ENCODE measurements around the gene KDM1B.

KDM1B gene

GRCh38 chr6:18177286-18177965 is 22.2 kb downstream of the KDM1B start:
- H3K36me3 ChIP-seq = peaks cover 19 to 91% (median 59%) of the 10 kb centered on the region in 11 experiments; a peak in 21 of 22 replicates
- no peak overlapping the region for H3K9ac ChIP-seq
- peaks cover 0 to 24% (median 20%) of the 10 kb centered on the region in 11 experiments; a peak in 15 of 22 replicates for H3K9me3 ChIP-seq (replicated peaks in 1 of 11)
- no peak overlapping the region for H3K4me3 ChIP-seq
- no peaks in the 10 kb centered on the region; a peak in 1 of 22 replicates for H4K20me1 ChIP-seq
- peak overlapping the region in 3 of 11 experiments; percentile 22 to 58 (median 46); a peak in 5 of 22 replicates for H3K4me2 ChIP-seq
- H3K27ac ChIP-seq = peak overlapping the region in 1 of 11 experiments; percentile 40; a peak in 2 of 22 replicates
- TF ChIP-seq Cebpa-rat (IDR thresholded peaks at IDR 0.05) = no peak
- peaks cover 0 to 53% (median 5%) of the 10 kb centered on the region in 10 experiments; a peak in 10 of 20 replicates for H3K4me1 ChIP-seq
- no peaks in the 10 kb centered on the region for H3K27me3 ChIP-seq

- Histone ChIP-seq H3K4me1 (peaks cover 0 to 53% (median 5%) of the 10 kb centered on the region in 10 experiments; a peak in 10 of 20 replicates), H3K27me3 (no peaks in the 10 kb centered on the region), H3K9me3 (replicated peaks in 1 of 11) (peaks cover 0 to 24% (median 20%) of the 10 kb centered on the region in 11 experiments; a peak in 15 of 22 replicates), H3K36me3 (peaks cover 11 to 94% (median 50%) of the 10 kb centered on the region in 11 experiments; a peak in 21 of 22 replicates), H3K4me3 (no peak overlapping the region), H3K4me2 (peak overlapping the region in 3 of 11 experiments; percentile 56 to 84 (median 73); a peak in 6 of 22 replicates), H3K27ac (peak overlapping the region in 3 of 11 experiments; percentile 48 to 70 (median 55); a peak in 5 of 22 replicates), H4K20me1 (no peaks in the 10 kb centered on the region; a peak in 1 of 22 replicates), H3K9ac (peak overlapping the region in 1 of 11 experiments; percentile 63; a peak in 1 of 22 replicates)
- TF ChIP-seq Cebpa-rat (IDR thresholded peaks at IDR 0.05) = no peak
Measured at GRCh38 chr6:18178960-18179615, 23.9 kb downstream of the KDM1B start.

GRCh38 chr6:18179770-18180356 is 24.6 kb downstream of the KDM1B start:
- Histone ChIP-seq H3K36me3 (peaks cover 4 to 94% (median 44%) of the 10 kb centered on the region in 11 experiments; a peak in 21 of 22 replicates), H4K20me1 (no peaks in the 10 kb centered on the region; a peak in 1 of 22 replicates), H3K27me3 (no peaks in the 10 kb centered on the region), H3K4me3 (no peak overlapping the region), H3K4me2 (peak overlapping the region in 5 of 11 experiments; percentile 23 to 84 (median 56); a peak in 9 of 22 replicates), H3K9ac (peak overlapping the region in 2 of 11 experiments; percentile 51 to 63; a peak in 2 of 22 replicates), H3K27ac (peak overlapping the region in 3 of 11 experiments; percentile 48 to 70 (median 55); a peak in 5 of 22 replicates), H3K4me1 (peaks cover 0 to 53% (median 5%) of the 10 kb centered on the region in 10 experiments; a peak in 10 of 20 replicates), H3K9me3 (replicated peaks in 1 of 11) (peaks cover 0 to 18% (median 14%) of the 10 kb centered on the region in 11 experiments; a peak in 14 of 22 replicates)
- TF ChIP-seq Cebpa-rat (IDR thresholded peaks at IDR 0.05) = no peak

- peaks cover 18 to 69% (median 27%) of the 10 kb centered on the region in 10 experiments for H3K4me1 ChIP-seq
- H3K4me3 ChIP-seq = no peak overlapping the region
- no peak for TF ChIP-seq Cebpa-rat (IDR thresholded peaks at IDR 0.05)
- peaks cover 0 to 3% (median 0%) of the 10 kb centered on the region in 11 experiments; a peak in 1 of 22 replicates for H3K9me3 ChIP-seq (replicated peaks in 1 of 11)
- no peaks in the 10 kb centered on the region; a peak in 2 of 22 replicates for H4K20me1 ChIP-seq
- no peak overlapping the region for H3K27ac ChIP-seq
- H3K9ac ChIP-seq = no peak overlapping the region
- H3K36me3 ChIP-seq = peaks cover 0 to 84% (median 35%) of the 10 kb centered on the region in 11 experiments; a peak in 20 of 22 replicates
- no peaks in the 10 kb centered on the region for H3K27me3 ChIP-seq
- H3K4me2 ChIP-seq = no peak overlapping the region
Measured at GRCh38 chr6:18182568-18182967, 27.3 kb downstream of the KDM1B start.

- Histone ChIP-seq H3K36me3 (peaks cover 7 to 84% (median 41%) of the 10 kb centered on the region in 11 experiments; a peak in 21 of 22 replicates), H3K9me3 (replicated peaks in 1 of 11) (no peaks in the 10 kb centered on the region), H3K4me1 (peaks cover 18 to 57% (median 27%) of the 10 kb centered on the region in 10 experiments), H3K4me2 (no peak overlapping the region), H4K20me1 (no peaks in the 10 kb centered on the region; a peak in 2 of 22 replicates), H3K4me3 (no peak overlapping the region), H3K27ac (no peak overlapping the region), H3K27me3 (no peaks in the 10 kb centered on the region), H3K9ac (no peak overlapping the region)
- no peak for TF ChIP-seq Cebpa-rat (IDR thresholded peaks at IDR 0.05)
Measured at GRCh38 chr6:18183766-18184165, 28.5 kb downstream of the KDM1B start.

- Histone ChIP-seq H3K4me2 (peak overlapping the region; percentile 37 to 65 (median 50); a peak in 20 of 22 replicates), H3K9ac (no peak overlapping the region), H4K20me1 (no peaks in the 10 kb centered on the region; a peak in 1 of 22 replicates), H3K9me3 (replicated peaks in 1 of 11) (no peaks in the 10 kb centered on the region), H3K27me3 (no peaks in the 10 kb centered on the region), H3K27ac (peak overlapping the region in 7 of 11 experiments; percentile 13 to 57 (median 47); a peak in 8 of 22 replicates), H3K4me1 (peaks cover 18 to 39% (median 21%) of the 10 kb centered on the region in 10 experiments), H3K4me3 (no peak overlapping the region), H3K36me3 (peaks cover 18 to 88% (median 46%) of the 10 kb centered on the region in 11 experiments)
- no peak for TF ChIP-seq Cebpa-rat (IDR thresholded peaks at IDR 0.05)
Measured at GRCh38 chr6:18185624-18186023, 30.4 kb downstream of the KDM1B start.

GRCh38 chr6:18186033-18186432 is 30.8 kb downstream of the KDM1B start:
- H3K27ac ChIP-seq = peak overlapping the region in 7 of 11 experiments; percentile 13 to 57 (median 47); a peak in 14 of 22 replicates
- no peaks in the 10 kb centered on the region for H3K9me3 ChIP-seq (replicated peaks in 1 of 11)

GRCh38 chr6:18186540-18187250 is 31.5 kb downstream of the KDM1B start:
- Histone ChIP-seq H4K20me1 (no peaks in the 10 kb centered on the region; a peak in 1 of 22 replicates), H3K9ac (no peak overlapping the region), H3K4me2 (peak overlapping the region; percentile 37 to 65 (median 50); a peak in 20 of 22 replicates), H3K4me3 (no peak overlapping the region), H3K36me3 (peaks cover 29 to 88% (median 50%) of the 10 kb centered on the region in 11 experiments), H3K4me1 (peaks cover 18 to 28% (median 21%) of the 10 kb centered on the region in 10 experiments), H3K9me3 (replicated peaks in 1 of 11) (no peaks in the 10 kb centered on the region), H3K27ac (peak overlapping the region in 6 of 11 experiments; percentile 13 to 57 (median 46); a peak in 10 of 22 replicates), H3K27me3 (no peaks in the 10 kb centered on the region)
- TF ChIP-seq Cebpa-rat (IDR thresholded peaks at IDR 0.05) = no peak

More at GRCh38 chr6:18186033-18186432, 30.8 kb downstream of the KDM1B start:
- peaks cover 22 to 88% (median 48%) of the 10 kb centered on the region in 11 experiments for H3K36me3 ChIP-seq
- no peaks in the 10 kb centered on the region for H3K27me3 ChIP-seq
- H4K20me1 ChIP-seq = no peaks in the 10 kb centered on the region; a peak in 1 of 22 replicates
- no peak overlapping the region for H3K4me3 ChIP-seq
- no peak for TF ChIP-seq Cebpa-rat (IDR thresholded peaks at IDR 0.05)
- H3K4me1 ChIP-seq = peaks cover 18 to 35% (median 21%) of the 10 kb centered on the region in 10 experiments
- peak overlapping the region; percentile 37 to 65 (median 50) for H3K4me2 ChIP-seq
- H3K9ac ChIP-seq = no peak overlapping the region
